HG03558 (cell line): ENCODE results near the gene TSC22D1.

ENCODE experiments used
- ATAC-seq: cut with Tn5 transposase; IDR thresholded peaks from one replicate; pipeline ENCODE4 v1.9.1; 2021; ENCODE audit warnings: moderate number of reproducible peaks; ENCODE audit not compliant: unreplicated experiment; ENCODE audit errors: extremely low read depth

Gene TSC22D1

GRCh38 chr13:44413095-44413494 is 163.0 kb downstream of the TSC22D1 start:
- ATAC-seq, result no peak

- no peak for ATAC-seq
Observed at GRCh38 chr13:44412346-44412935, 163.7 kb downstream of the TSC22D1 start.

GRCh38 chr13:44411841-44412240 is 164.3 kb downstream of the TSC22D1 start:
- no peak for ATAC-seq

- ATAC-seq, result no peak
Observed at GRCh38 chr13:44410328-44410859, 165.7 kb downstream of the TSC22D1 start.

- ATAC-seq, result no peak
Observed at GRCh38 chr13:44409595-44409994, 166.5 kb downstream of the TSC22D1 start.

GRCh38 chr13:44407891-44408290 is 168.2 kb downstream of the TSC22D1 start:
- ATAC-seq, result no peak

GRCh38 chr13:44407379-44407778 is 168.8 kb downstream of the TSC22D1 start:
- ATAC-seq, result no peak

GRCh38 chr13:44406617-44407016 is 169.5 kb downstream of the TSC22D1 start:
- no peak for ATAC-seq

- ATAC-seq, result no peak
Observed at GRCh38 chr13:44404261-44405132, 171.6 kb downstream of the TSC22D1 start.

GRCh38 chr13:44403461-44404056 is 172.6 kb downstream of the TSC22D1 start:
- ATAC-seq, result no peak

- no peak for ATAC-seq
Observed at GRCh38 chr13:44402899-44403445, 173.2 kb downstream of the TSC22D1 start.

GRCh38 chr13:44401577-44401976 is 174.6 kb downstream of the TSC22D1 start:
- ATAC-seq, result no peak

GRCh38 chr13:44400736-44401135 is 175.4 kb downstream of the TSC22D1 start:
- no peak for ATAC-seq

- ATAC-seq, result no peak
Observed at GRCh38 chr13:44399074-44399473, 177.1 kb downstream of the TSC22D1 start.

- ATAC-seq, result no peak
Observed at GRCh38 chr13:44398606-44399005, 177.5 kb downstream of the TSC22D1 start.

GRCh38 chr13:44397766-44398223 is 178.3 kb downstream of the TSC22D1 start:
- ATAC-seq, result no peak

GRCh38 chr13:44396701-44397580 is 179.2 kb downstream of the TSC22D1 start:
- no peak for ATAC-seq

- no peak for ATAC-seq
Observed at GRCh38 chr13:44395976-44396694, 180.0 kb downstream of the TSC22D1 start.

- ATAC-seq, result no peak
Observed at GRCh38 chr13:44394658-44395057, 181.5 kb downstream of the TSC22D1 start.
